Activated T-cell treated with anti-CD3 and anti-CD28 coated beads, Interleukin-2, amount 50 U/mL, for 24 hours (primary cell): ENCODE results near the gene ERAP2.
A peak's percentile ranks its signal among the peaks of the same experiment; 100 is the strongest.
"Not testable (repeated sequence)": the region's sequence is repeated elsewhere in the genome, so short reads cannot be mapped to it uniquely, and the experiment has no call there.

Experiments used
- DNase-seq: peaks from one replicate; pipeline ENCODE4 v3.0.0-alpha.2; 2020
- H3K27ac Mint-ChIP-seq: 2 replicates; pipeline ENCODE4 v1.8.0; 2020; ENCODE audit warnings: mild to moderate bottlenecking, mixed read lengths
- H3K27me3 Mint-ChIP-seq: 2 replicates; pipeline ENCODE4 v1.8.0; 2020; ENCODE audit warnings: mixed read lengths
- H3K36me3 Mint-ChIP-seq: 2 replicates; pipeline ENCODE4 v1.8.0; 2020; ENCODE audit warnings: low read depth, mixed read lengths
- H3K4me1 Mint-ChIP-seq: 2 replicates; pipeline ENCODE4 v1.8.0; 2020; ENCODE audit warnings: low read depth, mixed read lengths
- H3K4me3 Mint-ChIP-seq: 2 replicates; pipeline ENCODE4 v1.8.0; 2020; ENCODE audit warnings: mild to moderate bottlenecking, moderate library complexity, mixed read lengths
- H3K9me3 Mint-ChIP-seq: 2 replicates; pipeline ENCODE4 v1.8.0; 2020; ENCODE audit warnings: mixed read lengths

Gene ERAP2

GRCh38 chr5:96876292-96876850, at the start of gene ERAP2:
Gene ERAP2 (plus strand): TSS chr5:96876500. CDS start chr5:96879686, 3,186 bp downstream.
- peak within 1 kb of the TSS; percentile 99 for H3K27ac Mint-ChIP-seq

DNA sequence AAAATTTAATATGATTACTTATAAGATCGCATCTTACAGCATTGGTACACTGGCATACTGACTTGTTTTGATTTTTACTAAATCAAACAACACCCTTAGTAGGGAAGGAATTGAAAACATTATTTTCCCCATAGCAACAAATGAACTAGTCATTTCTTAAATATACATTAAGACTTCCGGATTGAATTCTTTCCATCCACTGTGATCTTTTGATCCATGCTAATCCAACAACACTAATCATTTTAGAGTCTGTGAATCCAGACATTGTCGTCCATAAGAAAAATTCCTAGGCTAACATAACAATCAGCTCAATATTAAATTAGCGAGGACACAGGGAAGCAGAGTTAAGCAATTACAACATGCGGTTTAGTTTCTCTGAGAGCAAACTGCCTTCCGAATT, 47.0 kb upstream of the ERAP2 start:
- Mint-ChIP-seq H3K27ac (no peak overlapping the region), H3K9me3 (no peaks in the 10 kb centered on the region), H3K4me1 (peaks cover 2% of the 10 kb centered on the region), H3K36me3 (no peaks in the 10 kb centered on the region), H3K4me3 (no peak overlapping the region), H3K27me3 (no peaks in the 10 kb centered on the region)
- no peak for DNase-seq

More at GRCh38 chr5:96876292-96876850, at the start of gene ERAP2:
- Mint-ChIP-seq H3K36me3 (peaks cover 28% of the 10 kb centered on the region), H3K9me3 (no peaks in the 10 kb centered on the region), H3K27me3 (no peaks in the 10 kb centered on the region), H3K4me1 (peaks cover 73% of the 10 kb centered on the region), H3K4me3 (peak within 1 kb of the TSS; percentile 97)
- peak; percentile 57 for DNase-seq

DNA sequence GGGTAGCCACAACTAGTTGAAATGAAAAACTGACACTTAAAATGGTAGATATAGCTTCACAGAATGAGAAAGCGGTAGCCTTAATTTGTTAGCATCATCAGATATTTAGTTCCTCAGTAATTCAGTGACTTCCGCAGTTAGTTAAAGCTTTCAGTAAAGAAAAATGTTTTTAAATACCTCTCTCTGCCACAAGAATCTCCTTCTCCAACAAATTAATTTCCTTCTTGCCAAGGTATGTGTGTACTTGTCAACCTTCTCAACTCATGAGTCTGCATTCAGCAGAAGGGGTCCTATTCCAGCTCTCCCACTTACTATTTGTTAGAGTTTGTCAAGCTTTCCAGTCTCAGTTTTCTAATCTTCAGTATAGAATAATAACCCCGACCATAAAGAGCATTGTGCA, 42.3 kb upstream of the ERAP2 start:
- peaks cover 5% of the 10 kb centered on the region for H3K4me1 Mint-ChIP-seq
- no peak overlapping the region for H3K27ac Mint-ChIP-seq
- DNase-seq, result no peak
- H3K36me3 Mint-ChIP-seq, result no peaks in the 10 kb centered on the region
- H3K9me3 Mint-ChIP-seq, result no peaks in the 10 kb centered on the region
- no peak overlapping the region for H3K4me3 Mint-ChIP-seq
- H3K27me3 Mint-ChIP-seq, result no peaks in the 10 kb centered on the region

- DNase-seq, result no peak
- Mint-ChIP-seq H3K27me3 (no peaks in the 10 kb centered on the region), H3K36me3 (no peaks in the 10 kb centered on the region)
Observed at GRCh38 chr5:96835791-96836191, 40.5 kb upstream of the ERAP2 start.

GRCh38 chr5:96836817-96837216, 39.5 kb upstream of the ERAP2 start:
- peaks cover 5% of the 10 kb centered on the region for H3K4me1 Mint-ChIP-seq
- DNase-seq, result no peak
- H3K27ac Mint-ChIP-seq, result no peak overlapping the region
- no peaks in the 10 kb centered on the region for H3K27me3 Mint-ChIP-seq
- no peak overlapping the region for H3K4me3 Mint-ChIP-seq
- H3K9me3 Mint-ChIP-seq, result no peaks in the 10 kb centered on the region
- H3K36me3 Mint-ChIP-seq, result no peaks in the 10 kb centered on the region

More at GRCh38 chr5:96835791-96836191, 40.5 kb upstream of the ERAP2 start:
- no peak overlapping the region for H3K4me3 Mint-ChIP-seq
- no peak overlapping the region for H3K27ac Mint-ChIP-seq
- H3K9me3 Mint-ChIP-seq, result no peaks in the 10 kb centered on the region
- H3K4me1 Mint-ChIP-seq, result peaks cover 5% of the 10 kb centered on the region

DNA sequence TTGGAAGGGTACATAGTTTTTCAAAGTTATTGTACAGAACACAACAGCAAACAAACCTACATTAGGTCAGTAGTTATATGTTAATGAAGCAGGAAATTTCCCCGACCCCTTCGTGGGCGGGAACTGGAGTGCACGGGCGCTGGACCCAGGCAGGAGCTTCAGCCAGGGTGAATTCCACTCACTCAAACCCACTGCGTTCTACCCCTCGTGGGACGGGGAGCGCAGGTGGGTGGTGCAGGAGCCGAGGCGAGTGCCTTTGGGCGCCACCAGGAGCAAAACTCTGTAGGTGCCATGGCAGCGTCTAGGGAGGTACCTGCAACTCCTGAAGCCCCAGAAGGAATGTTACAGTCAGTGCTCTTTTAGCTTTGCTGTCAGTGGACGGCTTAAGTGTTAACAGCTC, 39.0 kb upstream of the ERAP2 start:
- Mint-ChIP-seq H3K36me3 (no peaks in the 10 kb centered on the region), H3K4me3 (no peak overlapping the region), H3K4me1 (peaks cover 5% of the 10 kb centered on the region), H3K27ac (no peak overlapping the region), H3K9me3 (no peaks in the 10 kb centered on the region), H3K27me3 (no peaks in the 10 kb centered on the region)
- DNase-seq, result no peak

- Mint-ChIP-seq H3K36me3 (no peaks in the 10 kb centered on the region), H3K27me3 (no peaks in the 10 kb centered on the region), H3K4me3 (no peak overlapping the region), H3K27ac (no peak overlapping the region), H3K4me1 (peaks cover 13% of the 10 kb centered on the region), H3K9me3 (no peaks in the 10 kb centered on the region)
- no peak for DNase-seq
Observed at GRCh38 chr5:96838201-96839070, 37.9 kb upstream of the ERAP2 start.

DNA sequence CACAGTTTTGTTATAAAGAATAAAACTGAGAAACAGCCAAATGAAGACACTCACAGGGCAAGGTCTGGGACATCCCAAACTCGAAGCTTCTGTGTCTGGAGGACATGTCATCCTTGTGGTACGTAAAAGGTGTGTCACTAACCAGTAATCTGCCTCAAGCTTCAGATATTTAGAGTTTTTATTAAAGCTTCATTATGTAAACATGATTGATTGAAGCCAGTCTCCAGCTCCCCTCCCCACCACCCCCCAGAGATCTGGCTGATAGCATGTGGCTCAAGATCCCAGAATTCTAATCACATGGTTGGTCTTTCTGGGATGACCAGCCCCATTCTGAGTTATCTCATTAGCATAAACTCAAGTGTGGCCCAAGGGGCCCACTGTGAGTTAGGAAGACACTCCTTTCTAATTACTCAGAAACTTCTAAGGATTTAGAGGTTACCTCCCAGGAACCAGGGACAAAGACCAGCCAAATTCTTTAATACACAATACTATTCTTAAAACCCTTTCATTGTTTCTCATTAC, 37.2 kb upstream of the ERAP2 start:
- H3K27me3 Mint-ChIP-seq, result no peaks in the 10 kb centered on the region
- peaks cover 15% of the 10 kb centered on the region for H3K4me1 Mint-ChIP-seq
- DNase-seq, result no peak
- H3K36me3 Mint-ChIP-seq, result no peaks in the 10 kb centered on the region
- H3K4me3 Mint-ChIP-seq, result no peak overlapping the region
- H3K9me3 Mint-ChIP-seq, result no peaks in the 10 kb centered on the region
- no peak overlapping the region for H3K27ac Mint-ChIP-seq

DNA sequence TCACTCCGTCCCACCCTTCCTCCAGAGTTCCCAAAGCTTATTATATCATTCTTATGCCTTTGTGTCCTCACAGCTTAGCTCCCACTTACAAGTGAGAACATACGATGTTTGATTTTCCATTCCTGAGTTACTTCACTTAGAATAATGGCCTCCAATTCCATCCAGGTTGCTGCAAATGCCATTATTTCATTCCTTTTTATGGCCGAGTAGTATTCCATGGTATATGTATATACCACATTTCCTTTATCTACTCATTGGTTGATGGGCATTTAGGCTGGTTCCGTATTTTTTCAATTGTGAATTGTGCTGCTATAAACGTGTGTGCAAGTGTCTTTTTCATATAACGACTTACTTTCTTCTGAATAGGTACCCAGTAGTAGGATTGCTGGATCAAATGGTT, 34.4 kb upstream of the ERAP2 start:
- not testable (repeated sequence) for H3K9me3 Mint-ChIP-seq, H3K27me3 Mint-ChIP-seq, H3K4me3 Mint-ChIP-seq, H3K36me3 Mint-ChIP-seq, H3K27ac Mint-ChIP-seq, DNase-seq
- H3K4me1 Mint-ChIP-seq, result peaks cover 10% of the 10 kb centered on the region

DNA sequence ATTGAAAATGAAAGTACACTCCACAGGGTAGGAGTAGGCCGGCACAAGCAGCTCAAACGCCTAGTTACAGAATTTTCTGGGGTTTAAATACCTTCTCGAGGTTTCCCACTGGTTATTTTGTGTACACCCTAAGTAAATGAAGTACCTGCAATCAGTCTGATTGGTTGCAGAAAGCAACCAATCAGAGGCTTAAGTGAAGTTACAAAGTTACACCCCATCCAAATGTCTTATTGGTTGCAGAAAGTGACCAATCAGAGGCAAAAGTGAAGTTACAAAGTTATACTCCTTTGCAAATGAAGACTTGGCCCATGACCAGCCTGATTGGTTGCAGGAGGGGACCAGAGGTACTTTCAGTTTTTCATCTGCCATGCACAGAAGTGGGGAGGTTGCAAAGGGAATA, 33.2 kb upstream of the ERAP2 start:
- Mint-ChIP-seq H3K4me1 (peaks cover 10% of the 10 kb centered on the region), H3K27ac (no peak overlapping the region), H3K9me3 (no peaks in the 10 kb centered on the region), H3K27me3 (no peaks in the 10 kb centered on the region), H3K36me3 (no peaks in the 10 kb centered on the region), H3K4me3 (no peak overlapping the region)
- DNase-seq, result no peak

DNA sequence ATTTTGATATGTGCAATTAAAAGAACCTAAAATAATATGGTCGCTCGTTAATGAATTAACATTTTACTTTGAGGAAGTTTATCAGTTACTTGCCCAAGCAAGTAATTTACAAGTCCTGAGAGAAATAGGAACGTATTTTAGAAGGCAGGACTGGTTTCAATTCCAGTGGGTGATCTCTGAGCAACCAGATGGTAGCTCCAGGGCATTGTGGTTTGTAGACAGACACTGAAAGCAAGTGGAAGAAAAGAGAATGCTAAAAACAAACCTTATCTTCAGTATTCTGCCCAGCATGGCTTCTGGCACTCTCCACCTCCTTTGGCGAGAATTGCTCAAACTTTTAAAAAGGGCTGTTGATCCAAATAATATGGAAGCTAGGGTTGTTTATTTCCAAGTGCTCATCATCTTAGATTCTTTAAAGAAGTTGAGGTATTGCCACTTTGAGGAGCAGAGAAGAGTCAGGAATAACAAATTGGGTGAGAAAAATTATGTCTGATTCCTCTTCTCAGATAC, 31.8 kb upstream of the ERAP2 start:
- Mint-ChIP-seq H3K36me3 (no peaks in the 10 kb centered on the region), H3K4me3 (no peak overlapping the region)
- no peak for DNase-seq

DNA sequence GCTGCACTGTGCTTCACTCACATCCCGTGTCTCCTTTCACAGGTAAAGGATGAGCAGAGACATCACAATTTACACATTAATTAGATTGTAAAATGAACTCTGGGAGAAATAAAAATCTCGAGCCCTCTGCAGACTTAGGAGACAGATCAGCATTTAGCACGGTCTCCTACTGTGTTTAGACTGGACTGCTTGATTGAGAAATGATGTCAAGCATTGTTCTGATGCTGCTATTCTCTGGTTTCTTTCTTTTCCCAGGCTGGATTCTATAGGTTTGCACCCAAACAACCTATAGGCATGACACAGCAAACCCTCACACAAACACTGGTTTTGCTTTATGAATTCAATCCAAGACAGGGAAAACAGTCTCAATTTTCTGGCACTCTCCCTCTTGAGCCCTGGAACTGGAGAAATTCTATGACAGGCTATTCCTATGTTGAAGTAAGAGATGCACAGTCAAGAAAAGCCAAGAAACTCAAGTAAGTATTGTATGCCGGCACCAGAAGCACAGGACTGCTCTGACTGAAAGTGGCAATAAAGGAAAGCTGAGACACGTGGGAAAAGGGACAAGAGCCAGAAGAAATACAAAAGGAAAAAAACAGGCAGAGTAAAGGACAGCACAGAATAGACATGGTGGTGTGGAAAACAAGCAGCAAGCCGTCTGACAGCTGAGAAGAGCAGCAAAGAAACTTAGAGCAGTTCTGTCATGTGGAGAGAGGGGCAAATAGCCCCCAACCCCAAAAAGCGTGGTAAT, 24.8 kb upstream of the ERAP2 start:
- no peak overlapping the region for H3K4me3 Mint-ChIP-seq

More for the DNA sequence above, 31.8 kb upstream of the ERAP2 start:
- H3K27me3 Mint-ChIP-seq, result no peaks in the 10 kb centered on the region
- H3K27ac Mint-ChIP-seq, result no peak overlapping the region
- H3K9me3 Mint-ChIP-seq, result peaks cover 3% of the 10 kb centered on the region
- H3K4me1 Mint-ChIP-seq, result peaks cover 10% of the 10 kb centered on the region

GRCh38 chr5:96852759-96853158, 23.5 kb upstream of the ERAP2 start:
- no peak for DNase-seq
- no peak overlapping the region for H3K4me3 Mint-ChIP-seq
- H3K27me3 Mint-ChIP-seq, result no peaks in the 10 kb centered on the region
- H3K36me3 Mint-ChIP-seq, result no peaks in the 10 kb centered on the region
- H3K4me1 Mint-ChIP-seq, result no peaks in the 10 kb centered on the region
- no peak overlapping the region for H3K27ac Mint-ChIP-seq
- H3K9me3 Mint-ChIP-seq, result peaks cover 4% of the 10 kb centered on the region

More for the DNA sequence above, 24.8 kb upstream of the ERAP2 start:
- Mint-ChIP-seq H3K36me3 (no peaks in the 10 kb centered on the region), H3K4me1 (no peaks in the 10 kb centered on the region), H3K9me3 (peaks cover 4% of the 10 kb centered on the region), H3K27me3 (no peaks in the 10 kb centered on the region), H3K27ac (no peak overlapping the region)
- no peak for DNase-seq

- H3K4me3 Mint-ChIP-seq, result no peak overlapping the region
- H3K27ac Mint-ChIP-seq, result no peak overlapping the region
- DNase-seq, result no peak
- peaks cover 4% of the 10 kb centered on the region for H3K9me3 Mint-ChIP-seq
- H3K27me3 Mint-ChIP-seq, result no peaks in the 10 kb centered on the region
- no peaks in the 10 kb centered on the region for H3K36me3 Mint-ChIP-seq
- no peaks in the 10 kb centered on the region for H3K4me1 Mint-ChIP-seq
Observed at GRCh38 chr5:96854067-96854466, 22.2 kb upstream of the ERAP2 start.
